Heart left ventricle (tissue), 16 donors: ENCODE data around the gene EZH1. TPM values are rescaled to one million over a fixed set of nuclear protein-coding genes. Genes with fewer than 3 reads are reported as not detected.

Experiments
- ATAC-seq, 4 donors: fragments of 200-7000 bp; cut with Tn5 transposase; one replicate each; pipeline ENCODE4 v1.9.1; 2020 to 2022; ENCODE audit warnings: moderate library complexity in 4 of 4, mild to moderate bottlenecking in 3 of 4, moderate number of reproducible peaks in 1 of 4
- DNase-seq, 5 donors: peaks; one replicate each; pipeline ENCODE4 v3.0.0-alpha.2; 2020
- H3K27ac ChIP-seq, 12 donors: fragments of 200-600 bp; sonication (generic) in 4 of 12; one replicate each; pipeline versions ENCODE4 v1.5.0 to v1.8.0; 2016 to 2022; ENCODE audit warnings: mild to moderate bottlenecking in 2 of 12
- H3K27me3 ChIP-seq, 9 donors: fragments of 200-600 bp; sonication (generic) in 2 of 9; one replicate each; pipeline versions ENCODE4 v1.5.1 to v1.8.0; 2016 to 2022; ENCODE audit warnings: mild to moderate bottlenecking in 3 of 9
- H3K36me3 ChIP-seq, 9 donors: fragments of 200-600 bp; sonication (generic) in 2 of 9; one replicate each; pipeline versions ENCODE4 v1.5.0 to v1.8.0; 2018 to 2022; ENCODE audit warnings: mild to moderate bottlenecking in 2 of 9
- H3K4me1 ChIP-seq, 12 donors: fragments of 200-600 bp; sonication (generic) in 4 of 12; one replicate each; pipeline versions ENCODE4 v1.5.0 to v1.8.0; 2016 to 2022; ENCODE audit warnings: mild to moderate bottlenecking in 3 of 12
- H3K4me3 ChIP-seq, 12 donors: fragments of 200-600 bp; sonication (generic) in 4 of 12; one replicate each; pipeline versions ENCODE4 v1.5.0 to v1.8.0; 2017 to 2022; ENCODE audit warnings: mild to moderate bottlenecking in 9 of 12, moderate library complexity in 4 of 12
- H3K9me3 ChIP-seq, 12 donors: fragments of 200-600 bp; sonication (generic) in 4 of 12; one replicate each; pipeline versions ENCODE4 v1.5.0 to v1.8.0; 2016 to 2022; ENCODE audit warnings: mild to moderate bottlenecking in 1 of 12
- POLR2A ChIP-seq, 2 donors: fragments of 450-650 bp; IDR thresholded peaks; one replicate each; pipeline ENCODE4 v1.6.1; 2017; ENCODE audit warnings: antibody characterized with exemption in 2 of 2, mild to moderate bottlenecking in 2 of 2, moderate library complexity in 2 of 2
- WGBS, 4 donors: extraction: QIAGEN DNeasy Blood & Tissue Kit in 2 of 4; methylation state at CpG; one replicate each; pipeline versions ENCODE4 v1.1.5 to v1.1.7; 2013 to 2018; 5-methylcytosine and 5-hydroxymethylcytosine counted together
- intact Hi-C, 10 donors: fragments of 100-400 bp; cut with DNase I; formaldehyde crosslinking; loops; one replicate each; pipeline versions ENCODE4 v1.11.1 to v1.14.2; 2022
- microRNA-seq, 4 donors: library from miRNA; unstranded; fragments of <30 nt; microRNA quantifications; one replicate each; pipeline versions ENCODE4 to v1.2.0, GENCODE V29; 2017 to 2020
- polyA plus RNA-seq, 2 donors: library from polyadenylated mRNA; stranded (reverse); fragments of 200-250 nt; gene quantifications; one replicate each; pipeline ENCODE4 v1.2.3, GENCODE V29; 2013
- total RNA-seq, 9 donors: library from RNA; depleted of rRNA in 2 of 9; stranded (reverse); fragments of >200 nt in 2 of 9; fragmentation: NEBNext Ultra II Directional in 3 of 9; extraction: Animal tissue kit (Norgen Biotek cat#: 25700) in 3 of 9; gene quantifications; one replicate each; pipeline versions ENCODE4 v1.1.0 to v1.2.4, GENCODE V29; 2016 to 2023
- TF ChIP-seq, protein P1 (sequence below), 12 donors: fragments of 200-600 bp; sonication (generic) in 4 of 12; IDR thresholded peaks; one replicate each; pipeline versions ENCODE4 v1.5.0 to v1.8.0; 2018 to 2022; ENCODE audit warnings: antibody characterized with exemption in 12 of 12, mild to moderate bottlenecking in 5 of 12
- donor health status: ischemic (EF 13 %, LVEDD 7.1; RV severe dilation, severe dysfunction).
- donor health status: healthy with polysubstance abuse.
- donor health status: DM: no; HTN: yes; CAD: no.
- donor health status: DM: no; HTN: no; CAD: no.
- donor health status: ischemic (EF 25% LVEDD 6.9; RV normal size, moderate dysfunction).
- donor health status: ischemic (EF 25% LVEDD 5.7; RV mildly dilated, moderate dysfunction).
- donor health status: healthy.
- donor health status: DM: yes; HTN: yes; CAD: no.
- donor health status: ischemic (EF 35%, LVEDD 5.7; RV mildly dilated, moderate dysfunction).
- donor health status: nonischemic (EF 11% LVEDD 7.7; RV severe dilation, severe dysfunction).
- donor health status: DM: yes; HTN: yes; CAD: no.
- donor health status: PGD.
- donor health status: ischemic (EF 29% LVEDD 5.4; RV normal size, mild dysfunction).
- donor health status: nonischemic (EF 23%, LVEDD 6.1; RV moderate dilation, normal function).

EZH1 gene
- total and polyA plus RNA-seq, 11 donors = 18.8 to 50.2 (median 40.7) TPM

DNA sequence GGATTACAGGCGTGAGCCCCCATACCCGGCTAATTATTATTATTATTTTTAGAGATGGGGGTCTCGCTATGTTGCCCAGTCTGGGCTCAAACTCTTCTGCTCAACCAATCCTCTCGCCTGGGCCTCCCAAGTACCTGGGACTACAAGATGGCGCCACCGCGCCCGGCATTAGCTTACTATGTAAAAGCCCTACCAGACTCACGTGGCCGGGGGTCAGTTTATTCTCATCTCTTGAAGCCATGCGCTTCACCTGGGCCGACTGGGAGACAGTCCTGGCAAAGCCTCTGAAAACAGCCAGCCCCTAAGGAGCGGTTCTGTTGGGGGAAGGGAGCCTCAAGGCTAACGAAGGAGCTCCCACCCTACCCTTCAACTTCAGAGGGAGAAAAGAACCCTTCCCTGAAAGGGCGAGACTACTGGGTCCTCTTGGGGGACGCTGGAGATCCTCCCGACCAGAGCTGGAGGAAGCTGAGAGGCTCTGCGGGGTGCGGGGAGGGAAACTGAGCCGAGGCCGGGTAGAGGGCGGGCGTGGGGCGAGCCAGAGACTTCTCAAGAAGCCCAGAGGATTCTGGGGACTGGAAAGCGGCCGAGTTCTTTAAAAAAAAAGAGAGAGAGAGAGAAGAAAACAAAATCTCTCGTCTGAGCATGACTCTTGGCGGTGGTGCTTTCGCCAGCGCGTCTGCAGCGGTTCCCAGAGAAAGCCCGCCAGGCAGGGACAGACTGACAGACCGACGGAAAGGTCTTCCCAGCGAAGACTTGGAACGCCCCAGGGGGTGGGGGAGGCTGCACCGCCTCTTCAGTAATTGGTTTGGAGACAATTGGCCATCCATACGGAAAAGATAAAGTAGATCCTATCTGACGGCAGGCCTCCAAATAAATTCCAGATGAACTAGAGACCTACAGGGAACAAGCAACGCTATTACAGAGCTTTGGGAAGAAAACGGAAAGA, 91.4 kb downstream of the EZH1 start:
- H3K4me3 ChIP-seq = peak overlapping the region in 11 of 12 donors; percentile 17 to 60 (median 47)
- peak overlapping the region; percentile 36 to 90 (median 74) for H3K27ac ChIP-seq
- DNase-seq (peak; percentile 61 to 81 (median 72)), ATAC-seq (peak; percentile 57 to 83 (median 80))
- WGBS, 4 donors = 27 to 31% (median 27%) methylated on average over 41 to 42 of the region's 42 CpGs
- TF ChIP-seq, protein P1, sequence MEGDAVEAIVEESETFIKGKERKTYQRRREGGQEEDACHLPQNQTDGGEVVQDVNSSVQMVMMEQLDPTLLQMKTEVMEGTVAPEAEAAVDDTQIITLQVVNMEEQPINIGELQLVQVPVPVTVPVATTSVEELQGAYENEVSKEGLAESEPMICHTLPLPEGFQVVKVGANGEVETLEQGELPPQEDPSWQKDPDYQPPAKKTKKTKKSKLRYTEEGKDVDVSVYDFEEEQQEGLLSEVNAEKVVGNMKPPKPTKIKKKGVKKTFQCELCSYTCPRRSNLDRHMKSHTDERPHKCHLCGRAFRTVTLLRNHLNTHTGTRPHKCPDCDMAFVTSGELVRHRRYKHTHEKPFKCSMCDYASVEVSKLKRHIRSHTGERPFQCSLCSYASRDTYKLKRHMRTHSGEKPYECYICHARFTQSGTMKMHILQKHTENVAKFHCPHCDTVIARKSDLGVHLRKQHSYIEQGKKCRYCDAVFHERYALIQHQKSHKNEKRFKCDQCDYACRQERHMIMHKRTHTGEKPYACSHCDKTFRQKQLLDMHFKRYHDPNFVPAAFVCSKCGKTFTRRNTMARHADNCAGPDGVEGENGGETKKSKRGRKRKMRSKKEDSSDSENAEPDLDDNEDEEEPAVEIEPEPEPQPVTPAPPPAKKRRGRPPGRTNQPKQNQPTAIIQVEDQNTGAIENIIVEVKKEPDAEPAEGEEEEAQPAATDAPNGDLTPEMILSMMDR (IDR thresholded peaks at IDR 0.05) = no peak
- TF ChIP-seq POLR2A (IDR thresholded peaks at IDR 0.05) = no peak
- H3K9me3 ChIP-seq = no peaks in the 10 kb centered on the region
- peaks cover 0 to 17% (median 10%) of the 10 kb centered on the region in 12 donors for H3K4me1 ChIP-seq
- H3K27me3 ChIP-seq = peaks cover 0 to 8% (median 0%) of the 10 kb centered on the region in 9 donors
- H3K36me3 ChIP-seq = no peaks in the 10 kb centered on the region
- intact Hi-C loops = loop anchor here in 3 of 10 donors (5.0 kb wide), 2 partner anchors 36 to 41 kb away; no protein-coding TSS in a partner anchor

DNA sequence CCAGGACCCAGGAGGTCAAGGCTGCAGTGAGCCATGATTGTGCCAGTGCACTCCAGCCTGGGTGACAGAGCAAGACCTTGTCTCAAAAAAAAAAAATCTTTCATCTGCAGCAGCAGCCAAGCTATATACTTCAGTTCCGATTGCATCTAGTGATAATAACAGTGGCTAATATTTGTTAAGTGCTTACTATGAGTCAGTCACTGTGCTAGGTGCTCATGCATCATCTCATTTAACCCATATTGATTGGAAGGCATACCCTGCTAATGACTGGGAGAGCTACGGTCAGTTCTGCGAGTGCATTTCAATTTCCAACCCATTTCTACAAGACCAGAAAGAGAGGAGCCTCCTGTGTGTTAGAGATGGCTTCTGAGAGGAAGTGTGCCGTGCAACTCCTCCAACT, 93.4 kb downstream of the EZH1 start:
- TF ChIP-seq POLR2A (IDR thresholded peaks at IDR 0.05) = no peak
- TF ChIP-seq, protein P1 (IDR thresholded peaks at IDR 0.05) = no peak
- H3K36me3 ChIP-seq = no peaks in the 10 kb centered on the region
- DNase-seq (no peak), ATAC-seq (no peak)
- peaks cover 0 to 8% (median 0%) of the 10 kb centered on the region in 9 donors for H3K27me3 ChIP-seq
- peaks cover 0 to 17% (median 10%) of the 10 kb centered on the region in 12 donors for H3K4me1 ChIP-seq
- no peaks in the 10 kb centered on the region for H3K9me3 ChIP-seq
- no peak overlapping the region for H3K4me3 ChIP-seq
- no peak overlapping the region for H3K27ac ChIP-seq
- WGBS, 4 donors = 74 to 86% (median 82%) methylated on average over 4 of the region's 4 CpGs
- intact Hi-C loops = loop anchor here in 3 of 10 donors (5.0 kb wide), 2 partner anchors 34 to 39 kb away; no protein-coding TSS in a partner anchor

Small RNA genes lying within 50 kb of the gene (microRNA-seq; reads per million reads assigned to microRNA genes)
- 0 to 1.4 (median 0.29) reads per million in 4 donors for gene MIR6780A

Other genes with a start within 250 kb of the EZH1 start
- gene NAGLU, start 208.8 kb downstream of the EZH1 start, total RNA-seq = 10 to 100 TPM in 8 of 9 donors, 1 to 10 TPM in 1; 8.4 to 22.0 (median 12.5) TPM
- 10 to 100 TPM; 10.4 to 19.1 TPM for gene NAGLU, start 208.8 kb downstream of the EZH1 start, polyA plus RNA-seq
- gene HSD17B1, start 192.1 kb downstream of the EZH1 start, total RNA-seq = 1 to 10 TPM in 3 of 9 donors, under 1 TPM in 5, not detected in 1; 0.32 to 1.7 (median 0.97) TPM
- 1 to 10 TPM; 1.2 to 1.8 TPM for gene HSD17B1, start 192.1 kb downstream of the EZH1 start, polyA plus RNA-seq
- gene COASY, start 182.9 kb downstream of the EZH1 start, total RNA-seq = 10 to 100 TPM; 24.3 to 50.4 (median 33.2) TPM
- gene COASY, start 182.9 kb downstream of the EZH1 start, polyA plus RNA-seq = 10 to 100 TPM; 37.5 to 59.1 TPM
- 10 to 100 TPM; 48.1 to 76.2 (median 57.9) TPM for gene MLX, start 177.9 kb downstream of the EZH1 start, total RNA-seq
- 10 to 100 TPM; 53.1 to 71.7 TPM for gene MLX, start 177.9 kb downstream of the EZH1 start, polyA plus RNA-seq
- 1 to 10 TPM in 7 of 9 donors, under 1 TPM in 2; 0.71 to 4.1 (median 2.0) TPM for gene PSMC3IP, start 167.3 kb downstream of the EZH1 start, total RNA-seq
- 1 to 10 TPM; 2.1 to 2.9 TPM for gene PSMC3IP, start 167.3 kb downstream of the EZH1 start, polyA plus RNA-seq
- 10 to 100 TPM; 21.3 to 39.0 (median 28.3) TPM for gene RETREG3, start 135.7 kb downstream of the EZH1 start, total RNA-seq
- 10 to 100 TPM; 12.2 to 16.8 TPM for gene RETREG3, start 135.7 kb downstream of the EZH1 start, polyA plus RNA-seq
- 10 to 100 TPM; 31.5 to 80.1 (median 49.3) TPM for gene TUBG1, start 135.4 kb downstream of the EZH1 start, total RNA-seq
- 100 to 1,000 TPM in 1 of 2 donors, 10 to 100 TPM in 1; 46.4 to 112 TPM for gene TUBG1, start 135.4 kb downstream of the EZH1 start, polyA plus RNA-seq
- gene TUBG2, start 85.8 kb downstream of the EZH1 start, total RNA-seq = 10 to 100 TPM; 11.0 to 28.2 (median 16.7) TPM
- gene TUBG2, start 85.8 kb downstream of the EZH1 start, polyA plus RNA-seq = 10 to 100 TPM in 1 of 2 donors, 1 to 10 TPM in 1; 8.6 to 15.3 TPM
- gene PLEKHH3, start 68.0 kb downstream of the EZH1 start, total RNA-seq = 10 to 100 TPM; 17.8 to 25.9 (median 23.6) TPM
- gene PLEKHH3, start 68.0 kb downstream of the EZH1 start, polyA plus RNA-seq = 10 to 100 TPM; 19.5 to 19.9 TPM
- 1 to 10 TPM; 1.2 to 3.1 (median 2.1) TPM for gene CCR10, start 63.2 kb downstream of the EZH1 start, total RNA-seq
- 1 to 10 TPM; 1.1 to 2.1 TPM for gene CCR10, start 63.2 kb downstream of the EZH1 start, polyA plus RNA-seq
- gene CNTNAP1, start 62.5 kb downstream of the EZH1 start, total RNA-seq = 10 to 100 TPM in 1 of 9 donors, 1 to 10 TPM in 8; 1.3 to 17.9 (median 3.1) TPM
- 1 to 10 TPM; 2.2 to 4.3 TPM for gene CNTNAP1, start 62.5 kb downstream of the EZH1 start, polyA plus RNA-seq
- gene RAMP2, start 16.2 kb upstream of the EZH1 start, total RNA-seq = 10 to 100 TPM; 31.2 to 58.3 (median 39.7) TPM
- 10 to 100 TPM; 33.1 to 82.0 TPM for gene RAMP2, start 16.2 kb upstream of the EZH1 start, polyA plus RNA-seq
- gene VPS25, start 28.4 kb upstream of the EZH1 start, total RNA-seq = 10 to 100 TPM; 32.7 to 50.4 (median 37.9) TPM
- gene VPS25, start 28.4 kb upstream of the EZH1 start, polyA plus RNA-seq = 10 to 100 TPM; 33.1 to 88.4 TPM
- gene WNK4, start 35.6 kb upstream of the EZH1 start, total RNA-seq = 1 to 10 TPM in 1 of 9 donors, not detected in 8; 1.2 TPM
- gene WNK4, start 35.6 kb upstream of the EZH1 start, polyA plus RNA-seq = not detected
- 10 to 100 TPM; 56.2 to 97.1 (median 71.8) TPM for gene COA3, start 53.7 kb upstream of the EZH1 start, total RNA-seq
- gene COA3, start 53.7 kb upstream of the EZH1 start, polyA plus RNA-seq = 100 to 1,000 TPM; 110 to 136 TPM
- gene CNTD1, start 53.8 kb upstream of the EZH1 start, total RNA-seq = not detected
- under 1 TPM; 0.10 to 0.38 TPM for gene CNTD1, start 53.8 kb upstream of the EZH1 start, polyA plus RNA-seq
- 10 to 100 TPM; 70.8 to 94.9 (median 79.8) TPM for gene BECN1, start 79.2 kb upstream of the EZH1 start, total RNA-seq
- 10 to 100 TPM; 29.9 to 91.9 TPM for gene BECN1, start 79.2 kb upstream of the EZH1 start, polyA plus RNA-seq
- gene PSME3, start 88.4 kb upstream of the EZH1 start, total RNA-seq = 100 to 1,000 TPM in 1 of 9 donors, 10 to 100 TPM in 8; 59.7 to 105 (median 67.7) TPM
- gene PSME3, start 88.4 kb upstream of the EZH1 start, polyA plus RNA-seq = 100 to 1,000 TPM in 1 of 2 donors, 10 to 100 TPM in 1; 47.4 to 157 TPM
- under 1 TPM; 0.21 to 0.88 (median 0.44) TPM for gene AOC2, start 99.5 kb upstream of the EZH1 start, total RNA-seq
- gene AOC2, start 99.5 kb upstream of the EZH1 start, polyA plus RNA-seq = under 1 TPM; 0.23 to 0.50 TPM
- gene AOC3, start 106.2 kb upstream of the EZH1 start, total RNA-seq = 10 to 100 TPM in 4 of 9 donors, 1 to 10 TPM in 5; 3.9 to 55.4 (median 9.2) TPM
- 10 to 100 TPM; 10.2 to 11.8 TPM for gene AOC3, start 106.2 kb upstream of the EZH1 start, polyA plus RNA-seq
- gene G6PC1, start 155.8 kb upstream of the EZH1 start, total RNA-seq = not detected
- not detected for gene G6PC1, start 155.8 kb upstream of the EZH1 start, polyA plus RNA-seq
- gene AARSD1, start 219.4 kb upstream of the EZH1 start, total RNA-seq = 10 to 100 TPM; 19.5 to 33.3 (median 26.2) TPM
- gene AARSD1, start 219.4 kb upstream of the EZH1 start, polyA plus RNA-seq = 10 to 100 TPM; 45.5 to 66.3 TPM
- gene PTGES3L, start 235.0 kb upstream of the EZH1 start, total RNA-seq = 10 to 100 TPM; 24.6 to 48.4 (median 41.2) TPM
- gene PTGES3L, start 235.0 kb upstream of the EZH1 start, polyA plus RNA-seq = 10 to 100 TPM; 41.5 to 58.0 TPM
- gene RUNDC1, start 235.5 kb upstream of the EZH1 start, total RNA-seq = 10 to 100 TPM in 8 of 9 donors, 1 to 10 TPM in 1; 9.8 to 15.9 (median 11.4) TPM
- gene RUNDC1, start 235.5 kb upstream of the EZH1 start, polyA plus RNA-seq = 10 to 100 TPM in 1 of 2 donors, 1 to 10 TPM in 1; 5.5 to 14.4 TPM